Stimulated activated CD4-positive, alpha-beta T cell treated with anti-CD3 and anti-CD28 coated beads, Interleukin-15, amount 100 ng/mL, for 24 hours (primary cell): Measurements from ENCODE around the gene TNKS2.
A peak's percentile ranks its signal among the peaks of the same experiment; 100 is the strongest.
"Not testable (repeated sequence)": the region's sequence is repeated elsewhere in the genome, so short reads cannot be mapped to it uniquely, and the experiment has no call there.

Experiments used
- DNase-seq: peaks from one replicate; pipeline ENCODE4 v3.0.0-alpha.2; 2020

TNKS2 gene

DNA sequence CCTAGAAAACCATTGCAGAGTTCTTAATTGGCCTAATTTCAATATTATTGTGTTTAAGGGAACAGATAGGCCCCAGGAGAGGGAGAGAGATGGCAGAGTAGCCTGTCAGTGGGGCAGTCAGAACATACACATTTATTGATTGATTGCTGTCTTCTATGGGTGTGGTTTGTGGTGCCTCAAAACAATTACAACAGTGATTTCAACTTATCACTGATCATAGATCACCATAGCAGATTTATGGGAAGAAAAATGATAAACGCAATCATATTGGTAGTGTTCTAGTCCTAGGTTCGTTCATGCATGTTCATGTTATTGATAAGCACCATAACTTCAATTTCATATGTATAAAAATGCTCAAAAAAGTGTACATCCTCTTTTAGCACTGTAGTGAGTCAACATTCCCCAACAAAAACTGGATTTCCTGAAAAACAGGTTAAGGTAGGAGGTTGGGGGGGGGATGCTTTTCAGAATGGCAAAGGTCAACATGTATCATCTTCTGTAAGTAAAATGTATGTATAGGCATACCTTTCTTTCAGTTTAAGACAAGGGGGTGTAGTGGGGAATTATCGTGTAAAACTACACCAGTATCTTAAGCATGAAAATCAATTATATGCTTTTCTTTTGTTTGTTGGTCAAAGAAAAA lies 1.1 kb upstream of the TNKS2 start:
- no peak for DNase-seq

DNA sequence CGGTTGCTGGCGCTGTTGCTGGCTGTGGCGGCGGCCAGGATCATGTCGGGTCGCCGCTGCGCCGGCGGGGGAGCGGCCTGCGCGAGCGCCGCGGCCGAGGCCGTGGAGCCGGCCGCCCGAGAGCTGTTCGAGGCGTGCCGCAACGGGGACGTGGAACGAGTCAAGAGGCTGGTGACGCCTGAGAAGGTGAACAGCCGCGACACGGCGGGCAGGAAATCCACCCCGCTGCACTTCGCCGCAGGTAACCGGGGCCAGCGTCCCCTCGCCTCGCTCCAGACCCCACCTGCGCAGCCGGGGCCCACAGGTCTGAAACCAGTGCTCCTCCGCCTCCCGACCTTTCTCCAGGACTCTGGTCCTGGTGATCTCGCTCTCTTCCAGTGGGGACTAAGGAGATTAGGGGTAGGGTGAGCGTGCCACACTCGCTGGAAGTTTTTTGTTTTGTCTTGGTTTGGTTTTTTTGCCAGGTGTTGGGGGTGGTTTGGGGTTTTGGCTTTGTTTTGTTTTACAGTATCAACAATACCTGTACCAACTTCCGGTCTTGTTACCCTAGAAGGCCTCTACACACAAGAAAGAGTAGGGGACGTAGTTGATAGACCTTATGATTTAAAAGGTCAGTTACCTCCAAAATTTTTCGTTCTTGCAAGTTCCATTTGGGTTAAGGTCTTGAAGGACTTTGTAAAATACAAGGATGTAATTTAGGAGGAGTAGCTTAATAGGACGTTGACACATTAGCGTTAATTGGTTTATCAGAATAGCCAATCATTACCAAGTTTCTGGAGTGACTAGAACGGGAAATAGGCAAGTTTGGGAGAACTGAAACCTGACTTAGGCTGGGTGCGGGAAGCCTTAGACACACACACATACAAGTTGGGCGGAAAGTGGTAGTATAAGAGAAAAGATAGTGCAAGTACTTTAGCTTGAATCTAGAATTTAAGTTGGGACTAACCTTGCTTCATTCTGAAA lies 704 bp downstream of the TNKS2 start:
- DNase-seq: peak; percentile 54

GRCh38 chr10:91799612-91799975 lies 1.4 kb downstream of the TNKS2 start:
- no peak for DNase-seq

- DNase-seq: no peak
These were observed 2.0 kb downstream of the TNKS2 start for GRCh38 chr10:91800182-91800581.

- no peak for DNase-seq
These were observed 2.5 kb downstream of the TNKS2 start for GRCh38 chr10:91800756-91801155.

GRCh38 chr10:91803386-91804125 lies 5.3 kb downstream of the TNKS2 start:
- DNase-seq: no peak

- no peak for DNase-seq
These were observed 5.9 kb downstream of the TNKS2 start for GRCh38 chr10:91804126-91804510.

GRCh38 chr10:91805110-91805838 lies 7.0 kb downstream of the TNKS2 start:
- DNase-seq: no peak

DNA sequence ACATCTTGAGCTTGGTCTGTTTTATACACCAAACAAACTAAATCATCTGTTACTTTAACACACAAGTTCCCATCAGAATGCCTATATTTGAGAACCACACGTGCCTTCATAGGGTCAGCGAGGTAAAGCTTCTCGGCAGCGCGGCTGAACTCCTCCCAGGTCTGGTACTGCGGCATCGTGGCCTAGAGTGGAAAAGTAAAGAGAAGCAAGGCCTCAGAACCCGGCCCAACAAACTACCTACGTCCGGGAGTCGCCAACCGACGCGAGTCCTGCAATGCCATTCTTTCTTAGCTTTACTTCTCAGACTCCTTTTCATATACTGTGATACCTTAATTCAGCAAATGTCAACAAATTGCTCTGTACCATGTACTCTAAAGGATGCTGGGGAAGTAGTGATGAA lies 9.0 kb downstream of the TNKS2 start:
- not testable (repeated sequence) for DNase-seq

DNA sequence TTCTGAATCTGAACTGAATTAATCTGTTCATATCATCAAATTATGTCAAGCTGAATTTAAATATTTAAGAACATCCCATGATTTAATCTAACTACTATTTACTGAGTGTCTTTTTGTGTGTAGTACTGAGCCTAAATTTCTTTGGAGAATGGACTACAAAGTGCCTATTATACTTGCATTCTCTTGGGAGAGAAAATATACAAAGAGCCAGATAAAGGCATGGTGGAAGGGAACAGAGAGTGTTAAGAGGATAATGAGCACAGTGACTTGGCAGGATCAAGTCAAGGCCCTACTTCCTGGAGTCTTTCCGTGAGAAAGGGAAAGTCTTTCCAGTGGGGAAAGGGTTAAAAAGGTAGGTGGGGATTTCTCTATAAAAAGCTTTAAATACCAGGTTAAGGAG lies 15.0 kb downstream of the TNKS2 start:
- DNase-seq: no peak

- DNase-seq: no peak
These were observed 18.8 kb downstream of the TNKS2 start for GRCh38 chr10:91816981-91817380.

GRCh38 chr10:91820144-91820543 lies 21.9 kb downstream of the TNKS2 start:
- DNase-seq: no peak

GRCh38 chr10:91824076-91824475 lies 25.9 kb downstream of the TNKS2 start:
- no peak for DNase-seq

DNA sequence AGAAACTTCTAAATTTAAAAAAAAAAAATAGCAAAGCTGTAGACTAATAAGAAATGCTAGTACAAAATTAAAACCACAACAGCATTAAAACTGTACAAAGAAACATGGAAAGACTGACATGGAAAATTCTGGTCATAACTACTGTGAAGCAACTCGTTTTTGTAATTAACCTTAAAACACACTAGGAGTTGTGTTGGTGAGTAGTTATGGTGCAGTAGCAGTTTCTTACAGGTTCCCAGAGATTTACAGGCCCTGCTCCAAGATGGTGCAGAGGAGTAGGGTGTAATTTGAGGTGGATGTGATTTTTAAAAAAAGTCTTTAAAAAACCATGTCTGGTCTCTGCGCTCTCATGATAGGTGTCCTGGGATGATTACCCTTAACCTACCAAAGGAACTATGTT lies 31.0 kb downstream of the TNKS2 start:
- DNase-seq: no peak

DNA sequence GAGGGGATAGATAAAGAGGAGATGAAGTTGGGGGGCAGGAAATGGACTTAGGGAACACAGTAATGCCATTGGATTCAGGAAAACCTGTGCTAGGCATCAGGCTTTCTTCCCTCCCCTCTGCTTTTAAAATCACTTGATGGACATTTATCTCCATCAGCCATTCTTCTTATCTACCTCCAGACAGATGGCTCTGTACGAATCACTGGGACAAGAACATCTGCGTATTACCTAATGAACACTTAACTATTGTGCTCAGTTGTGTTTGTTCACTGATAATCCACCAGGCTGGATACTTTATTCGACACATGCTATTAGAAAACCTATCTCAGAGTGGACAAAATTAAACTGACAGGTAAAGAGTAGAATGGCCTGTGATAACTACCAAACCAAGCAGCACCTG lies 40.0 kb downstream of the TNKS2 start:
- no peak for DNase-seq

GRCh38 chr10:91843083-91843482 lies 44.9 kb downstream of the TNKS2 start:
- no peak for DNase-seq

GRCh38 chr10:91856637-91857036 lies 58.4 kb downstream of the TNKS2 start:
- DNase-seq: no peak

- DNase-seq: no peak
These were observed 62.7 kb downstream of the TNKS2 start for GRCh38 chr10:91860885-91861284.

- no peak for DNase-seq
These were observed 65.9 kb downstream of the TNKS2 start for GRCh38 chr10:91864099-91864498.

DNA sequence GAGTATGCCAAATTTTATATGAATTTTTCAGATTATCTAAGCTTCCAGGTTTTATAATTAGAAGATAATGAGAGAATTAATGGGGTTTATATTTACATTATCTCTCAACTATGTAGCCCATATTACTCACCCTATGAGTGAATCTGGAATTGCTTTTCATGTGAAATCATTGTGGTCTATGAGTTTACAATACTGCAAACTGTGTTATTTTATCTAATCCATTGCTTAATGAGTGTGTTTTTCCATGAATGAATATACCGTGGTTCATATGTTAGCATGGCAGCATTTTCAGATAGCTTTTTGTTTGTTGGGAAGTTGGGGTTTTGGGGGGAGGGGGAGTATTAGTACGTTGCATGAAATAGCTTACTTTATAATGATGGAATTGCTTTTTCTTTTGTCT lies 66.5 kb downstream of the TNKS2 start:
- no peak for DNase-seq

DNA sequence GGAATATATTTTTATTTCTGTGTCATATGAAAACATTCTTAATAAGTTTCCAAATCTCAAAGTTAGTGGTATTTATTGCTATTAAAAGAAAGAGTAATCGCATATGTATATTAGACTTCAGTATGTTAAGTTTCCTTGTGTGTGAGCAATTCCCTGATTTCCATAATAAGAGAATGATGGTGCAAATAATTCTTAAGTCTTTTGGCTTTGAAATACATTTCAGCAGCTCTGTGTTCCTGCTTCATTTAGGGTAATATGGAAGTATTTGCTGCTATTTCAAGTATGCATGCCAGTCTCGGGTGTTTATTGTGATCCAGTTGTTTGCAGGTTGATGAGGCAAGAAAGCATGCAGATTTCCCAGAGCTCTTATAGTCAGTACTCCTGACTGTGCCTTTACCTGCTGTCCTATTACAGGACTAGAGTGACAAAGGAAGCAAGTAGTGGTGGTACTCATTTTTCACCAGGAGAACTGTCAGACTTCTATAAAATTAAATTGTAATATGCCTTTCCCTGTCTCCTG lies 67.4 kb downstream of the TNKS2 start:
- no peak for DNase-seq

DNA sequence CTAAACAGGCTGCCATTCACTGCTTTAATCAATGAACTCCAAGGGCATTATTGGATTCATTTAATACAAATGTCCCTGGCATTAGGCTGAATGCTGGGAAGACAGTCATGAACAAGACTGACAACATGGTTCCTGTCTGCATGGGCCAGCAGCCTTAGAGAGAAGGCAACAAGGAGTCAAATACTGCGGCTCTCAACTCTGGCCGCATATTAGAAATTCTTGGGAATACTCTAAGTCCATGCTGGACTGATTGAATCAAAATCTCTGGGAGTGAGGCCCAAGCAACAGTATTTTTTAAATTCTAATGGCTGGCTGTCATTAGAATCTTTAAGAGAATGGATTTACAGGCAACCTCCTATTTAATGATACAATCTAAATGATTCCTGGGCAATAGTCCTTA lies 76.9 kb downstream of the TNKS2 start:
- no peak for DNase-seq

- no peak for DNase-seq
These were observed 77.6 kb downstream of the TNKS2 start for GRCh38 chr10:91875779-91876178.
